Cardiac muscle cell (in vitro differentiated cells and primary cell): ENCODE measurements around the gene GGACT. TPM values are rescaled to one million over a fixed set of nuclear protein-coding genes. Genes with fewer than 3 reads are reported as not detected.

Experiments used
- DNase-seq, 2 donors: peaks; one replicate each; pipeline versions ENCODE4 v3.0.0 to v3.0.0-alpha.2; 2010 to 2017; ENCODE audit warnings: low read depth in 1 of 2, low spot score in 1 of 2
- H3K27ac ChIP-seq: fragments of 200-600 bp; sonication (generic); 2 replicates; pipeline ENCODE4 v1.5.1; 2016
- H3K27me3 ChIP-seq: fragments of 200-600 bp; sonication (generic); 2 replicates; pipeline ENCODE4 v1.6.0; 2016; ENCODE audit warnings: control low read depth
- H3K36me3 ChIP-seq: fragments of 200-600 bp; sonication (generic); 2 replicates; pipeline ENCODE4 v1.5.1; 2016; ENCODE audit warnings: control low read depth
- H3K4me1 ChIP-seq: fragments of 200-600 bp; sonication (generic); 2 replicates; pipeline ENCODE4 v1.8.1; 2017; ENCODE audit warnings: low read depth, mild to moderate bottlenecking, mixed run types
- H3K4me3 ChIP-seq: fragments of 200-600 bp; sonication (generic); 2 replicates; pipeline ENCODE4 v1.5.1; 2016; ENCODE audit warnings: mild to moderate bottlenecking
- H3K9me3 ChIP-seq: fragments of 200-600 bp; sonication (generic); 2 replicates; pipeline ENCODE4 v1.5.1; 2017; ENCODE audit warnings: low read depth, mild to moderate bottlenecking, control low read depth
- CTCF ChIP-seq: IDR thresholded peaks from 2 replicates; pipeline ENCODE4 v1.5.1; 2012; ENCODE audit warnings: low read depth, mild to moderate bottlenecking, low read length
- polyA plus RNA-seq: library from polyadenylated mRNA; unstranded; fragments of >200 nt; fragmentation: Nextera tagmentation; extraction: Ambion mirVana; gene quantifications from 2 replicates; pipeline ENCODE4 v1.2.1, GENCODE V29; 2016
- total RNA-seq: library from RNA; depleted of rRNA; stranded (reverse); fragments of >200 nt; gene quantifications from 2 replicates; pipeline ENCODE4 v1.2.3, GENCODE V29; 2016

Gene GGACT
- total and polyA plus RNA-seq, 2 experiments from 2014 or later = 4.4 to 8.3 TPM

- Histone ChIP-seq H3K27me3 (no peaks in the 10 kb centered on the region), H3K36me3 (peaks cover 10% of the 10 kb centered on the region), H3K4me3 (no peak overlapping the region), H3K27ac (no peak overlapping the region), H3K9me3 (no peaks in the 10 kb centered on the region), H3K4me1 (no peaks in the 10 kb centered on the region)
- no peak for DNase-seq
- TF ChIP-seq CTCF = no peak
Measured at GRCh38 chr13:100608489-100608888, 19.9 kb upstream of the GGACT start.

- Histone ChIP-seq H3K27ac (no peak overlapping the region), H3K9me3 (no peaks in the 10 kb centered on the region), H3K4me3 (no peak overlapping the region), H3K27me3 (no peaks in the 10 kb centered on the region), H3K4me1 (no peaks in the 10 kb centered on the region), H3K36me3 (peaks cover 3% of the 10 kb centered on the region)
- no peak for DNase-seq
- TF ChIP-seq CTCF = no peak
Measured at GRCh38 chr13:100604918-100605710, 16.5 kb upstream of the GGACT start.

GRCh38 chr13:100602493-100603111 is 14.0 kb upstream of the GGACT start:
- H3K4me3 ChIP-seq = no peak overlapping the region
- peaks cover 2% of the 10 kb centered on the region for H3K36me3 ChIP-seq
- no peaks in the 10 kb centered on the region for H3K9me3 ChIP-seq
- H3K27me3 ChIP-seq = no peaks in the 10 kb centered on the region
- TF ChIP-seq CTCF = no peak
- H3K27ac ChIP-seq = no peak overlapping the region
- no peak for DNase-seq
- no peaks in the 10 kb centered on the region for H3K4me1 ChIP-seq

GRCh38 chr13:100601716-100602115 is 13.1 kb upstream of the GGACT start:
- Histone ChIP-seq H3K36me3 (no peaks in the 10 kb centered on the region), H3K27ac (no peak overlapping the region), H3K4me1 (no peaks in the 10 kb centered on the region), H3K4me3 (no peak overlapping the region), H3K9me3 (no peaks in the 10 kb centered on the region), H3K27me3 (no peaks in the 10 kb centered on the region)
- TF ChIP-seq CTCF = no peak
- DNase-seq = no peak

GRCh38 chr13:100600915-100601314 is 12.3 kb upstream of the GGACT start:
- no peaks in the 10 kb centered on the region for H3K4me1 ChIP-seq
- no peaks in the 10 kb centered on the region for H3K36me3 ChIP-seq
- H3K4me3 ChIP-seq = no peak overlapping the region
- DNase-seq = no peak
- H3K9me3 ChIP-seq = no peaks in the 10 kb centered on the region
- H3K27ac ChIP-seq = no peak overlapping the region
- no peaks in the 10 kb centered on the region for H3K27me3 ChIP-seq
- TF ChIP-seq CTCF = no peak
